NOMO-1 treated with DMSO at 0.1 percent for 48 hours (cell line): ENCODE measurements around the gene MNX1.

Experiments used
- DNase-seq: peaks from one replicate; lab custom pipeline; 2025; ENCODE audit not compliant: unreplicated experiment; lab: John Stamatoyannopoulos, UW

The MNX1 gene

DNA sequence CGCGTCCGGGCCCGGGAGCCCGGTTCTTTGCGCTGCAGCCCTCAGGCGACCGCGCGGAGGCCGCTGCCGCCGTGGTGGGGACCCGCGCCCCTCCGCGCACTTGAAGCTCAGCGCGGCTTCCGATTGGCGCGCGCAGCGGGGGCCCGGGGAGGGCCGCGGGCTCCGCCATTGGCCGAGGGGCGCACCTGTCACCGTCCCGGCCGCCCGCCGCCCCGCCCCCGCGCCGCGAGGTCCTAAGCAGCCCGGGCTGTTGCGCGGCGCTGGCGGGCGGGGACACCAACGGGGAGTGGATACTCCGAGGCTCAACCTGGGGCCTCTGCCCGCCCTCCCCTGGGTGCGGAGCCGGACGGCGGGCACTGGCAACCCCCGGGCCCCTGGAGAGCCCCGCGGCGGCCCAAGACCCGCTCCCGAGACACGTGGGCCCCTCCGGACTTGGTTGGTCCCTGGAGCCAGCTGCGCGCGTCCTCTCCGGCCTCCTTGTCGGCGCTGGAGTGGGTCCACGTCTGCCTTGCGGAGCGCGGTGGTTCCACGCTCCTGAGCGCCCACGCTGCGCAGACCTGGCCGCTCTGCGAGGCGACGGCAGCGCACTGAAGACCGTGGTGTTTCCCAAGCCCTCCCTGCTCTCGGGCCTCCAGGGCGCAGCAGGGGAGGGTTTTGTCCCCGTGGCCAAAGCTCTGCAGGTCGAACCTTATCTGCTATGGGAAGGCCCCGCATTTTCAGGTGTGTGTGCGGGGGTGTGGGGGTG is at the start of gene MNX1:
Gene MNX1, minus strand, starts transcription at position 76 of the 745 bp plus-strand sequence. CDS start 313 bp downstream, outside the sequence.
- no peak for DNase-seq

DNA sequence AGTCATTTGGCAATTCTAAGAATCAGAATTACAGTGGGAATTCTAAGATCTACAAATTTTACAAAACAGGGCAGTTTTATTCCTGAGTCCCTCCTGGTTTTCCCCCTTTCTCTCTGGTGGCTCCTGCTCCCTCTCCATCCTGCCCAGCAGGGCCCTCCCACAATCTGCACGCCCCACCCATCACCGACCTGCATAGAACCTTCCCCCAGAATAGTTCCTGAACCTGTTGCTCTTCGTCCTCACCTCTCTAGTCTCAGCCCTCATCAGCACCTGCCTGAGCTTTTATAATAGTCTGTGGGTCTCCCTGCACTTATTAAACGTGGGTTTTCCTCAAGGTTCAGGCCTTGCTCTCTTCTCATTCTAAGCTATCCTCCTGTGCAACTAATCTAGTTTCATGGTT is 49.1 kb upstream of the MNX1 start:
- no peak for DNase-seq

DNA sequence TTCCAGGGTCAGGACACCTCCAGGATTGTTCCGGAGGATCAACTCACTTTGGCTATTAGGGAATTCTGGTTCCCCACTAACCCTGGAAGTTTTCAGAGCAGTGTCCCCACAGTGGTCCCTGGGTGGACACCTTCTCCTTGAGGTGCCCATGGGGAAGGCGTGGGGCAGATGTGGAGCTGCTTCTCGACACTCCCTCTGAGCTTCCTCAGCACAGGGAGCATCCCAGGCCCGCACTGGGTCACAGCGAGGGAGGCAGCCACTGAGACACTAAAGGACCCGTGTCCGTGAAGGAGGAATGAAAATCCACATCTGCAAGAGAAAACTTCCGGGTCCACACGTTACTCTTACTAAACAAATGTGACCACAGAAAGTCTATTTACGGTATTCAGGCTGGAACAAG is 48.2 kb upstream of the MNX1 start:
- DNase-seq = no peak

DNA sequence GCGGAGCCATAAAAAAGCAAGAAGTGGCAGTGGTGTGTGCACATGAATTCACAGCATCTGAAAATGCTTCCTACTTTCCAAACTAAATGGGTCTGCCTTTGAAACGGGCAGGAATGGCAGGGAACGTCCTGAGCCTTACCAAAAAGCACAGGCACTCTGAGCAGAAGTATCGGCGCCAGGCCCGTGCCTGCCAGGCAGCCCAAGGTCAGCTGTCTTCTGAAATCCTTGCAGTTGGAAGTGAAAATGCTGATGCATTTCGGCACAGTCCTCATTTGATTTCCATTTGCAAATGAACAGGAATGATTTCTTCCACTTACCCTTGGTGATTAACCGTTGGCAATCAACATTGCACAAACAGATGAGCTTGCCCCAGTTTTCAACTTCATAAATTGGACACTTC is 47.6 kb upstream of the MNX1 start:
- DNase-seq = no peak

DNA sequence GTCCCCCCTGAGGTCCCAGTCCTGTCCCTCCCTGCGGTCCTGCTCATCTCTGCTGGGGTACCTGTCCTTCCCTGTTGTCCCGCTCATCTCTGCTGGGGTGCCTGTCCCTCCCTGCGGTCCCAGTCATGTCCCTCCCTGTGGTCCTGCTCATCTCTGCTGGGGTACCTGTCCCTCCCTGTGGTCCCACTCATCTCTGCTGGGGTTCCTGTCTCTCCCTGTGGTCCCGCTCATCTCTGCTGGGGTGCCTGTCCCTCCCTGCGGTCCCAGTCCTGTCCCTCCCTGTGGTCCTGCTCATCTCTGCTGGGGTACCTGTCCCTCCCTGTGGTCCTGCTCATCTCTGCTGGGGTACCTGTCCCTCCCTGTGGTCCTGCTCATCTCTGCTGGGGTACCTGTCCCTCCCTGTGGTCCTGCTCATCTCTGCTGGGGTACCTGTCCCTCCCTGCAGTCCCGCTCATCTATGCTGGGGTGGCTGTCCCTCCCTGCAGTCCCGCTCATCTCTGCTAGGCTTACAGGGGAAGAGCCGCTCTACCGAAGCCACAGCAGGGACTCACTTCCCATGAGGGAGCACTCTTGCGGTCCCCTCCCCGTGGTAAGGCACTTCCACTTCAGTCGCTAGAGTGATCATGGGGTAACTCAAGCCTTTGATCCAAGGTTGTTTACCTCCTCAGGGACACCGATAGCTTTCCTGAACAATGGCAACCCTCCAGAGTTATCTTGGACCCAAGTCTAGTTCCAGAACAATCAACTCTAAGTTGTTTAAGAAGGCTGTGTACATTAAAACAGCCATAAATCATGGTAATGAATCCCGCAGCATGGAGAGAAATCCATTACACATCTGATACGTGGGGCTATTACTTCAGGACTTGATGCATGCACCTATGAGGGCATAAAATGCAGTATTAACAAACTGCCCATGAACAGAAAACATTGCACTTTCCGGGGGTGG is 46.8 kb upstream of the MNX1 start:
- DNase-seq = no peak

DNA sequence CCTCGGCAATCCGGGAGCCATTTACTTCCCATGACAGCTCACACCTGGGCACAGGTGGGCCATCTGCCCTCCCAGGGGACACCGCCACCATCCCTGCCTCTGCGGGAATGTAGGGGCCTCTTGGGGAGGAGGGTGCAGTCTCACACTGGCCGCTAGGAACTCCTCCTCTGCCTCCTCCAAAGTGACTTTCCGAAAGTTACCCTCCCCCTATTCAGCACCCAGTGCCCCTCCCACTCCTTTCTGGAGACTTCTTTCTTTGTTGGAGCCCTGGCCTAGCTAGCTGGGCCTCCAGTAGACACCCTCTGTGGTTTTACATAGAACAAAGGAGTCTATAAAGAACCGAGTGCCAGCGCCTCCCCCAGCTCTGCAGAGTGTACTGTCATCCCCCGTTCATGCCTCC is 45.8 kb upstream of the MNX1 start:
- DNase-seq = no peak

DNA sequence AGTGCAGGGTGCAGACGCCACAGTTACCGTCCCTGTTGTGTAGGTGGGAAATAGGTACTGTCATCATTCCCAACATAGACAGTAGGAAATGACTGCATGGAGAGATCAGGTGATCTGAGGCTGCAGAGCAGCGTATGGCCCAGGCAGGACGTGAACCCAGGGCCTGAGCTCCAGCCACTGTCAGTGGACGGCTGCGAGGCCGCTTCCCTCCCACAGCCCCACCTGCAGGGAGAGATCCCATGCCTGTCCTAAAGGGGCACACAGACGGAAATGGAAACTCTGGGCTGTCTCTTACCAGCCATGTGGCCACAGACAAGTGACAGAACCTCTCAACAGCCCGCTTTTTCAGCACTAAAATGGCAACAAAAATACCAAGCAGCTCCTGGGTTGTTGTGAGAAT is 44.5 kb upstream of the MNX1 start:
- DNase-seq = no peak

DNA sequence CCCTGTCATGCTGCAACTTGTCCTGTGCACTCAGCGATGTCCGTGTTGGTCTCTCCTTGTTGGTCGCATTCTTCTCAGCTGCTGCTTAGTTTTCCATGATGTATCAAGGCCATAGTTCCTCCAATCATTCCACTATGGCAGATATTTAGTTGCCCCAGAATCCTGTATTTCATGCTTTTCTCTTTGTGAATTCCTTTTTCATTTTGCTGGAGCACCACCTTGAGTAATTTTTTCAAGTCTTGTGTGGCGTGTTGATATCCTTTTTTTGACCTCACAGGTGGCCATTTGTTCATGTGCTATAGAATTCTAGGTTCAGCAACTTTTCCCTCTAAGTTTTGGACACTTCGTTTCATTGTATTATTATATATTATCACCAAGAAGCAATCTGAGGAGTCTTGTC is 42.7 kb upstream of the MNX1 start:
- no peak for DNase-seq

DNA sequence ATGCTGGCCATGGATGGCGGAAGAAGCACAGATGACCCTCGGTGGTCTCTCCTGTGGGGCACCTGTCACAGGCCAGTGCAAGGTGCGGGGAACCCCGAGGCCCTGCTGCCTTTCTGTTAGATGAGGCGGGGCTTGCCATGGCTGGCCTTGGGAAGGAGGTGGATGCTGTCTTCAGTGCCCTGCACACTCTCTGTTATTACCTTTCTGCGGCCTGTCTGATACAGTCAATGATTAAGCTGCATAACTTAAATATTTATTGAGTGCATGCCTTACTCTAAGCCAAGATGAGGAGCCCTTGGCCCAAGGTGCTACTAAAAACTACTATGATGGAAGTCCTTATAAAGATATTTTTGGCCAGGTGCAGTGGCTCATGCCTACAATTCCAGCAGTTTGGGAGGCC is 36.7 kb upstream of the MNX1 start:
- no peak for DNase-seq

DNA sequence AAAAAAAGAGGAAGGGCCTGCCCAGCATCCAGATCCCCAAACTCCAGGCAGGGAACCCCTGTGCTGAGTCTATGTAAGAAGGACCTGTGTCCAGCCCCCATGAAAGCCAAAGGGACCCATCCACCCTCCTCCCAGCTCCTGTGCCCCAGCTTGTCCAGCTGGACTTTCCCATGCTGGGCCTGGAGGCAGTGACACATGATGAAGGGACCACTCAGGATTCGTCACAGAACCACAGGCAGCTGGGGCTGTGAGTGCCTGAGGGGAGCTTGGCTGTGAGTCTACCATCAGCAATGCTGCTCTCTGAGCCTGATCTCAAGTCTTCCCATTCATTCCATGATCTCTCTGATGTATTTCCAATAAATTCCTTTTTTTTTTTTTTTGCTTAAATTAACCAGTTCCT is 36.2 kb upstream of the MNX1 start:
- no peak for DNase-seq

DNA sequence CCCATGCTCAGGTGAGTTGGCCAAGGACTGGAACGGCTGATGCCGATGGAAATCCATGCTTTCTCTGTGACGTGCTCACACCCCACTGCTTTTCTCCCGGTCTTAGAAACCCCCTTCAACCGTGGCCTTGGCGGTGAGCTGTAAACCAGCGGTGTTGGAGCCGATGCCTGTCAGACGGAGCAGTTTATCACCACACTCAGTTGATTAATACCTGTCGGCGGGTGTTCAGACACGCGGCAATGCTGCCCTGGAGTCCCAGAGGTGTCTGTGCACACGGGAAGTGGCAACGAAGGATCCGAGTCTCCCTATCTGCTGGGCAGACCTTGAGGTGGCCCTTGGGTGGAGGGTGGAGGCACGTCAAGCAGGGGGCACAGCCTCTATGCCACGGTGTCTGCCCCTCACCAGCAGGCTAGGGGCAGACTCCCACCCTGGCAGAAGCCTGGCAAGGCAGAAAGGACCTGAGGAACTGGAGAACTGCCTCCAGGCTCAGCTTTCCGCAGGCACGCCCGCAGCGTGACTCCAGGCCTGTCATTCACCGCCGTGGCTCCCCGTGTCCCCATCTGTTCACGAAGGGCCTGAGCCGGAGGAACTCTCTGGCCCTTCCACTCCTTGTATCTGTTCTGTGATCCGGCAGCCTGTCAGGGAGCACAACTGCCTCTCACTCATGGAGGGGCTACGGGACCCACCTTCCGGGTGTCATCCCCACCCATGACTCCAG is 34.6 kb upstream of the MNX1 start:
- DNase-seq = no peak

DNA sequence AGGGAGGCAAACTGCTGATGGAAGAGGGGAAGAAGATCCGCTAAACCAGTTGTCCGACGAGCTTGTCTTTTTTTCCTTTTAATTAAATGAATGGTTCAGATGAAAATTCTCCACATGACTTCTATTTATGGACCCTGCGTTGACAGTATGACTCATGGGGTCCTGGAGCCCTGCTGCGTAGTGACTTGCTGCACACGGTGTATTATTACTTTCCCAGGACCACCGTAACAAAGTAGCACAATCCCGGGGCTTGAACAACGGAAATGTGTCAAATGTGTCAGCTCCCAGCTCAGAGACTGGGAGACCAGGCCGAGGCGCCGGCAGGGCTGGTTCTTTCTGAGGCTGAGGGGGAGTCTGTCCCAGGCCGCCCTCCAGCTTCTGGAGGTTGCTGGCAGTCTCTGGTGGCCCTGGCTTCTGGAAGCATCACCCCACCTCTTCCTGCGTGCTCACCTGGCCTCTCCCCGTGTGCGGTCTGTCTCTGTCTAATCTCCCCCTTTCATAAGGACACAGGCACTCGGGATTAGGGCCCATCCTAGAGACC is 33.8 kb upstream of the MNX1 start:
- no peak for DNase-seq

DNA sequence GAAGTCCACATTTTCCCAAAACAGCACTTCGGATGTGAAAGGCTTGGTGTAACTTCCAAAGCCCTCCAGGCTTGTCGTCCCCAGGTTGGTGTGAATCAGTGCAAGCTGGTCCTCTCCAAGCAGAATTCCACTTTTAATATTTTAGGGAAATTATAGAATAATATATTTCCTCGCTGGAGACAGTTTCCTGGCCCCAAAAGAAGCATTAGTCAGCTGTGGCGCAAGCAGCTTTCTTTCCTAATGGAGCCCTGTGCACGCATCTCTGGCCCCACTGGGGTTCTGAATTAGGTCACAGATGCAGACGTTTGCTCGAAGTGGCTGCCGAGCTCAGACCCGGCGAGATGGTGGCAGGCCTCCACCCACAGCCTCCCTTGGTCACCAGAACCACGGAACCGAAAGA is 33.3 kb upstream of the MNX1 start:
- DNase-seq = no peak

DNA sequence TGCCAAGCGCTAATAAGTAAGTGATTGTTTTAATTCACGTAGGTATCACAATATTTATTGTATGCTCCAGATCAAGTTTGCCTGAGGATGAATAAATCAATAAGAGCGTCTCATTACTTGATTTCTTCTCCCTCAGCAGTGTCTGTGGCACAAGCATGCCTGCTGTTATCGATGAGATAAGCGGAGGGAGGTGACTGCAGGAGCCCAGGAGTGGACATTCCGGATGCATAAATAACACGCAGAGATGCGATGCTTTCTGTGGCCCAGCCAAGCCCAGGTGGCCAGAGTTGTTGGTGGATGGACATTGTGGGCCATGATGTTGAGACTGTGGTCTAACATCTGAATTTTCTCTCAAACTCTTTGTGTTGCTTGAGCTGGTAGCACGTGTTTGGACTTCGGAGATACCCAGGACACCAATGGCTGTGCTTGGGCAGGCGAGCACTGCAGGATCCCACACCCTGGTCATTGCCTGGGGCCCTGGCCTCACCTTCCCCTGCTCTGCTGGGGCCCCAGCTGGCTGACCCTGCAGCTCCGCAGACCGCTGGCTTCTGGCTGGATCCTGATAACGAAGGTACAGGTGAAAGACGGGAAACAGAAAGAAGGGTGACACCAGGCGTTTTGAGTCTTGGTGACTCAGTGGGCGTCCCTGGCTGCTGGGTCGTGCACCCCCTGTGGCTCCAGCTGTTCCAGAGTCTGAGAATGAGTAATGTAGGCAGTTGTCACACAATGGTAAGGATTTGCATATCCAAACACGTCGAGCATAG is 31.2 kb upstream of the MNX1 start:
- no peak for DNase-seq

DNA sequence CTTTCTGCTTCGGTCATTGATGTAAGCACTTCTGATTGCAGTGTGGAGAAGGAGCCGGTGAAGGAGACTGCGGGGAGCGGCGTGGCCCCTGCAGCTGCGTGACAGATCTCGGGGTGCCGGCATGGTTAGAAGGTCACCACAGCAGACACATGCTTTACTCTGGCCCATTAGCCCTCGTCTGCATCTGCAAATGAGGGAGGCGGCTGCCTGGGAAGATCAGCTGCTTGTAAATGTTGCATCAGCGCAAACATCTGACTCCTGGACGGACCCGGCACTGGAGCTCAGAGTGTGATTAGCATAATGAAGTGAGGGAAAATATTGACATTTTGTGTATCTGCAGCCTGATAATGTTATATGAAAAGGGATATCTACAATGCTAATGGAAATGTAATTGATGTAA is 30.5 kb upstream of the MNX1 start:
- no peak for DNase-seq

DNA sequence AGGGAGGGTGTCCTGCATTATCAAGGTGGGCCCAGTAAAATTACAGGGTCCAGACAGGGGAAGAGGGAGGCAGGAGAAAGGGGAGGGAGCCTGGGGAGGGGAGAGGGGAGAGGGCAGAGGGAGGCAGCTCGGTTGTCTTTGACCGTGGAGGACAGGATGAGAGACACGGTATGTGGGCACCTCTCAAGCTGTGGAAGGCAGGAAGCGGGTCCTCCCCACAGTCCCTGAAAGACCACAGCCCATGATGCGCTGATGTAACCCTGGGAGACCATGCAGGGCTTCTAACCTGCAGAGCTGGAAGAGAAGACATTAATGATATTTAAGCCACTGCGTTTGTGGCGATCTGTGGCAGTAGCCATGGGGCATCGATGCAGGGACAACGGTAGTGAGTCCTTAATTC is 27.2 kb upstream of the MNX1 start:
- no peak for DNase-seq

DNA sequence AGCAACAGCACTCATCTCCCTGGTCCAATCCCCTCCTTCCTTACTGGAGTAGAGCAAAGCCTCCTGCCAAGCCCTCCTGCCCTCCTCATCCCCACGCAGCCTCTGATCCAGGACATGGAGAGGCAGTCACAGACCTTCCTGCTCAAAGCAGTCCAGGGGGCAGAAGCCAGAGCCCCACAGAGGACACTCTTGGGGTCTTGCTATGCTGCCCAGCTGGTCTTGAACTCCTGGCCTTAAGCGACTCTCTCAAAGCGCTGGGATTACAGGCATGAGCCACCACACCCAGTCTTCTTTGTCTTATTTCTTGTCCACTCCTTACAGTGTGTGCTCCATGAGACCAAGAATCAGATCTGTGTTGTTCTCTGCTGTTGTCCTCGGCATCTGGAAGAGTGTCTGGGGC is 26.6 kb upstream of the MNX1 start:
- DNase-seq = no peak

DNA sequence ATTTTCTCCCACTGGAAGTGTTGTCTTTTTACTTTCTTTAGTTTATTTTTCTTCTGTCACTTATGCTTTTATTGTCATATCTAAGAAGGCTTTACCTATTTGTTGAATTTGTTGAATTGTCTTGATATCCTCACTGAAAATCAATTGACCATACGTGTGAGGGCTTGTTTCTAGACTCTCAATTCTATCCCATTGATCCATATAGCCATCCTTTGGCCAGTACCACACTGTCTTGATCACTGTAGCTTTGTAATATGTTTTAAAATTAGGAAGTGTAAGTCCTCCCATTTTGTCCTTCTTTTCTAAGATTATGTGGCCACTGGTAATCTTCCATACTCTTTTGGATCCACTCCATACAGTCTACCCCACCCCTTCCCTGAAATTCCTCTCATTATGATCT is 25.5 kb upstream of the MNX1 start:
- no peak for DNase-seq

DNA sequence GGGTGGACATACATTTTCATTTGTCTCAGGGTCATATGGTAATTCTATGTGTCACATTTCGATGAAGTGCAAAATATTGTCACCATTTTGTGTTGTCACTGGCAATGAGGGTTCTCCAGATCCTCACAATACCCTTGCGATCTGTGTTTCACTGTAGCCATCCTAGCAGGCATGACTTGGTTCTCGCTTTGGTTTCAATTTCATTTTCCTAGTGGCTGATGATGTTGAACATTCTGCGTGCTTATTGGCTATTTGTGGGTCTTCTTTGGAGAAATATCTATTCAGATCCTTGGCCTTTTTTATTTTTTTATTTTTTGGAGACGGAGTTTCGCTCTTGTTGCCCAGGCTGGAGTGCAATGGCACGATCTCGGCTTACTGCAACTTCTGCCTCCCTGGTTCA is 24.8 kb upstream of the MNX1 start:
- no peak for DNase-seq
